ENCODE data around the gene TRAPPC6A. TPM values are rescaled to one million over a fixed set of nuclear protein-coding genes. Genes with fewer than 3 reads are reported as not detected.

Gene TRAPPC6A
- total RNA-seq, 1 donor from 2014 or later = 33.8 TPM

GRCh38 chr19:45164577-45165335, 13.3 kb downstream of the TRAPPC6A start:
- Histone ChIP-seq H3K27me3 (ENCODE audit: control insufficient read depth, insufficient read depth, low read length) (peaks cover 14% of the 10 kb centered on the region), H3K4me3 (ENCODE audit: low read depth, low read length) (no peak overlapping the region), H3K36me3 (ENCODE audit: control insufficient read depth, insufficient read depth, low read length) (no peaks in the 10 kb centered on the region)
- peak; percentile 63 for DNase-seq (ENCODE audit: low read depth)
- TF ChIP-seq, protein P1, sequence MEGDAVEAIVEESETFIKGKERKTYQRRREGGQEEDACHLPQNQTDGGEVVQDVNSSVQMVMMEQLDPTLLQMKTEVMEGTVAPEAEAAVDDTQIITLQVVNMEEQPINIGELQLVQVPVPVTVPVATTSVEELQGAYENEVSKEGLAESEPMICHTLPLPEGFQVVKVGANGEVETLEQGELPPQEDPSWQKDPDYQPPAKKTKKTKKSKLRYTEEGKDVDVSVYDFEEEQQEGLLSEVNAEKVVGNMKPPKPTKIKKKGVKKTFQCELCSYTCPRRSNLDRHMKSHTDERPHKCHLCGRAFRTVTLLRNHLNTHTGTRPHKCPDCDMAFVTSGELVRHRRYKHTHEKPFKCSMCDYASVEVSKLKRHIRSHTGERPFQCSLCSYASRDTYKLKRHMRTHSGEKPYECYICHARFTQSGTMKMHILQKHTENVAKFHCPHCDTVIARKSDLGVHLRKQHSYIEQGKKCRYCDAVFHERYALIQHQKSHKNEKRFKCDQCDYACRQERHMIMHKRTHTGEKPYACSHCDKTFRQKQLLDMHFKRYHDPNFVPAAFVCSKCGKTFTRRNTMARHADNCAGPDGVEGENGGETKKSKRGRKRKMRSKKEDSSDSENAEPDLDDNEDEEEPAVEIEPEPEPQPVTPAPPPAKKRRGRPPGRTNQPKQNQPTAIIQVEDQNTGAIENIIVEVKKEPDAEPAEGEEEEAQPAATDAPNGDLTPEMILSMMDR (IDR thresholded peaks at IDR 0.05; ENCODE audit: insufficient read depth, low read length, poor library complexity, severe bottlenecking) = peak; percentile 29

GRCh38 chr19:45163751-45164460, 14.1 kb downstream of the TRAPPC6A start:
- H3K27me3 ChIP-seq (ENCODE audit: control insufficient read depth, insufficient read depth, low read length) = peaks cover 14% of the 10 kb centered on the region
- no peak for DNase-seq (ENCODE audit: low read depth)
- H3K36me3 ChIP-seq (ENCODE audit: control insufficient read depth, insufficient read depth, low read length) = no peaks in the 10 kb centered on the region
- H3K4me3 ChIP-seq (ENCODE audit: low read depth, low read length) = no peak overlapping the region
- TF ChIP-seq, protein P1 (IDR thresholded peaks at IDR 0.05; ENCODE audit: insufficient read depth, low read length, poor library complexity, severe bottlenecking) = no peak

GRCh38 chr19:45163156-45163555, 14.9 kb downstream of the TRAPPC6A start:
- TF ChIP-seq, protein P1 (IDR thresholded peaks at IDR 0.05; ENCODE audit: insufficient read depth, low read length, poor library complexity, severe bottlenecking) = no peak
- DNase-seq (ENCODE audit: low read depth) = no peak
- Histone ChIP-seq H3K4me3 (ENCODE audit: low read depth, low read length) (no peak overlapping the region), H3K27me3 (ENCODE audit: control insufficient read depth, insufficient read depth, low read length) (peaks cover 20% of the 10 kb centered on the region), H3K36me3 (ENCODE audit: control insufficient read depth, insufficient read depth, low read length) (no peaks in the 10 kb centered on the region)

DNA sequence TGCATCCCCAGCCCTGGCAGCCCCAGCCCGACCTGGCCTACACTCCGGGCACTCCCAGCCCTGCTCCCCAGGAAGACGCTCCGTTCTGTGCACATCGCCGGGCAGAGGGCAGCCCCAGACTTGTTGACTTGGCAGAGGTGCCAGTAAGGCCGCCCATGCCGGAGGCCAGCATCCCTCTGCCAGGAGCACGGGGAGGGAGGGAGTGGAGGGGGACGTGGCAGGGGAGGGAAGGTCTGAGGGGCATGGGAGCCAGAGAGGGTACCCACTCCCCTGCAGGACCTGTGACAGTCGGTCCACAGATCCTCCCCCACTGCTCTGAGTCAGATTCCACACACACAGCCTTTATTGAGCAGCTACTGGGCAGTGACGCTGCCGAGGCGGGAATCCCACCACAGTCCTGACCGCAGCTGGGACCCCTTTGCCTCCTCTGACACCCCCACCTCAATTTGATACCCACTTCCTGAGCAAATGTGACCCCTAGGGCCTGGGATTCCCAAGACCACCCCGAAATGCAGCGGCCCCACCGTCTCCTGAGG, 15.4 kb downstream of the TRAPPC6A start:
- H3K36me3 ChIP-seq (ENCODE audit: control insufficient read depth, insufficient read depth, low read length) = no peaks in the 10 kb centered on the region
- DNase-seq (ENCODE audit: low read depth) = no peak
- TF ChIP-seq, protein P1 (IDR thresholded peaks at IDR 0.05; ENCODE audit: insufficient read depth, low read length, poor library complexity, severe bottlenecking) = no peak
- H3K4me3 ChIP-seq (ENCODE audit: low read depth, low read length) = no peak overlapping the region
- H3K27me3 ChIP-seq (ENCODE audit: control insufficient read depth, insufficient read depth, low read length) = peaks cover 22% of the 10 kb centered on the region

GRCh38 chr19:45161738-45162607, 16.1 kb downstream of the TRAPPC6A start:
- Histone ChIP-seq H3K27me3 (ENCODE audit: control insufficient read depth, insufficient read depth, low read length) (peaks cover 22% of the 10 kb centered on the region), H3K4me3 (ENCODE audit: low read depth, low read length) (no peak overlapping the region), H3K36me3 (ENCODE audit: control insufficient read depth, insufficient read depth, low read length) (no peaks in the 10 kb centered on the region)
- DNase-seq (ENCODE audit: low read depth) = no peak
- TF ChIP-seq, protein P1 (IDR thresholded peaks at IDR 0.05; ENCODE audit: insufficient read depth, low read length, poor library complexity, severe bottlenecking) = peak; percentile 89

All from kidney epithelial cell (primary cell).